Stimulated activated CD4-positive, alpha-beta T cell treated with anti-CD3 and anti-CD28 coated beads, Interleukin-12 subunit alpha, Interleukin-12 subunit beta, amount 100 ng/mL, for 4 hours (primary cell): Measurements from ENCODE around the gene FOXP1.
"Not testable (repeated sequence)": the region's sequence is repeated elsewhere in the genome, so short reads cannot be mapped to it uniquely, and the experiment has no call there.

Source experiments
- DNase-seq: peaks from one replicate; pipeline ENCODE4 v3.0.0-alpha.2; 2020

The FOXP1 gene

DNA sequence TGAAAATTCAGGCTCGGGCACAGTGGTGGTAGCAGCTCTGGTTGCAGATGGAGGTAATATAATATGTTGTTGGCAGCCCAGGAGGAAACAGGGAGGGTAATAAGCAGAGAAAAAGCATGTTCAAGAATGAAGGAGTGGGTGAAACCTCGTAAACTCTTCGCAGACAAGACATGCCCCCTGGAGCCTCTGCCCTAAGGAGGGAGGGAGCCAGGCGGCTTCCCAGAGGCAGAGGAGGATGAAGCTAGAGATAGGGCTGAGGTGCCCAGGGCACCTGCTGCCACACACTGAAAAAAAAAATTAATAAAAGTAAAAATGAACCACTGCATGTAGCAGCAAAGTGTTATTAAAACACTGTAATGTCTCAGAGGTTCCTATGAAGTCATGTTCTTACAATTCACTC lies 137.3 kb downstream of the FOXP1 start:
- no peak for DNase-seq

DNA sequence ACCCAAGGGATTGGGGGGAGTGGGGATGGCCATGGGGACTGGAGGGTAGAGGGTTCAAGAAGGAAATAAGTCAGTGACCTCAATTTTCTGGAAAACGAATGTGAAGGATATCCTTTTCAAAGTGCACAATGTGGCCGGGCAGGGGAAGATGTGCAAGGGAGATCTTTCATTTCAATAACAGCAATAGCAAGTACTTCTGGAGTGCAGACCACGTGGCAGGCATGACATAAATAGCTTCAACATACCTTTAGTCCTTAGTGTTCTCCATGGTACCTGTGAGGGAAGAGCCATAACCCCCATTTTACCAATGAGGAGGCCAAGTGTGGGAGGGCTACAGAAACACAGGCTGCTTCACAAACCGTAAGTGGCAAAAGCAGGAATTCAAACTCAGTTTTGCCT lies 138.7 kb downstream of the FOXP1 start:
- no peak for DNase-seq

DNA sequence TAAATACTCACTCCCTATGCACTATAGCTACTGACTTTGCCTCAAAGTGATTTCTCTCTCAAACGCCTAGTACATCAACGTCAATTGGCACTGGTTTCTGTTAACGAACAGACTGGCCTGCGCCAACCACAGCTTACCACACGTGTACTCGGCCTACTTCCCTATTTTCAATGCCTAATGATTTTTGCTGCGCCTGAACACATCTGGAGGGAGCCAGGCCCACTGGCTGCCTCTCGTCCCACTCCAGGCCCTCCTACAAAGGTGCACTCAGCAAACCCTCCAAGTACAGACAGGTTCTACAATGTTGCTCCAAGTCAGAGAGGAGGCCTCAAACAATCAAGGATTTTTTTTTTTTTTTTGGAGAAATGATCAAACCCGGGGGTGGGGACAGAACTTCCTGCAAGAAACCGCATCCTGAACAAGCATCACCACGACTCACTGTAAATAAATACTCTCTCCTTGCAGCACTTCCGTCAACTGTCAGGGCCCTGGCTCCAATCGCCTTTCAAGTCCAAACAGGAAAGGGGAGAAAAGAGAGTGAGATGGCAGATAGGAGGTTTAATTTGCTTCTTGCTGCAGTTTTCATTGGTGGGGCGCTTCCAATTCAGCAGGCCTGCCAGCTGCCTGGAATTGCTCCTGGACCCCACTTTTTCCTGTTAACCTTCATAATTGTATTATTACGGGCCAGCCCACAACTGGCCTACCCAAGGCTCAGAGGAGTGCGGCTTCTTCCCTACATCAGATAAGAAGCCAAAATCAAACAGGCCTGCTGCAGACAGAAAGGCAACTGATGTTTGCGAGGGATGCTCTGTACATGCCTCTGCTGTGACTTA lies 139.3 kb downstream of the FOXP1 start:
- no peak for DNase-seq

DNA sequence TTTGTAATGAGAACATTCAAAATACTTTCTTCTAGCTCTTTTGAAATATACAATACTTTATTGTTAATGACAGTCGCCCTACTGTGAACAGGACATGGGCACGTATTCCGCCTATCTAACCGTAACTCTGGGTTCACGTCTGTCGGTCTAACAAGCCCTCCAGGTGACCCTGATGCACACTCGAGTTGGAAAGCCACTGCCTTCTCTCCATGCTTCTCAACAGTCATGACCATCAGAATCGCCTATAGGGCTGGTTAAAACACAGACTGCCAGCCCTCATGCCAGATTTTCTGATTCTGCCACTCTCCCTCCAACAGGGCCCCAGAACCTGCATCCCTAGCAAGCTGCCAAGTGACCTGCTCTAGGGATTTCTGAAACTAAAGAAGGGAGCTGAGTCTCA lies 140.2 kb downstream of the FOXP1 start:
- DNase-seq: no peak

DNA sequence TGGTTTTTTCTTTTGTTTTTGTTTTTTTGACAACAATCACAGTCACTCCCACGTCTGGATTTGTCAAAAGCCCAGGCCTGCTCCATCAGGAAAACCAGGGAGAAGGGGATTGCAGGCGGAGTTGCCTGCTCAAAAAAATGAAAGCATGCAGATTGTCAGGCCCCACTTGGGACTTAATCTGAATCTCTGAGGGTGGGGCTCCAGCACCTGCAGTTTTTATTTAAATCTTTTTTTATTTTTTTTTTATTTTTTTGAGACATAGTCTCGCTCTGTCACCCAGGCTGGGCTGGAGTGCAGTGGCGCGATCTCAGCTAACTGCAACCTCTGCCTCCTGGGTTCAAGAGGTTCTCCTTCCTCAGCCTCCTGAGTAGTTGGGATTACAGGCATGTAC lies 140.9 kb downstream of the FOXP1 start:
- DNase-seq: no peak

DNA sequence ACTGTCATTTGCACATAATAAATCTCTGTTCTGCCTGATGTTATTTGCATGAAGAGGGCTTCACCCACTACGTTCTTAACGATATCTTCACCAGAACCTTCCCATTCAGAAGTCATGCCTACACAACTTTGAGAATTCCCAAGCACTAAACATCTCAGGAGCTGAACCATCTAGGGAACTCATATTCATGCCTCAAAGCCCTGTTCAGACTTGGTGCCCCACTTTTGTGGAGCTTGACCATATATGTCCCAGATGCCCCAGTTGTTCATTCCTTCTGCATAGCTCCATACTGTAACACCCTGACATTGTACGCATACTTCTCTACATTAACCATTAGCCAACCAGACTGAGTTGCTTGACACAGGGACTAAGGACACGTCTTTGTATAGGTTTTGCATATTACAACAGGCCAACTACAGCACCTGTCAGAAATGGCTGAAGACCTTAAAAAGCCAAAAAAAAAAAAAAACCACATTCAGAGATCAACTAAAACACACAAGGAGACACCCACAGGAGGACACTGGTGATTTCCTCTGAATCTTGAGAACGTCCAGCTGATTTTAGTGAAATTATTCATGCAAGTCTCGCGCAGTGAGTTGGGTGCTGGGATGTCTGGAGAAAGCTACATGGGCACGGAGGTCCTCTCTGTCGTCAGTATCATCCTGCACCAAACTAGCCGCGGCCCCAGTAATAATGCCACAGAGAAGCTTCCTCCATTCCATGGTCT lies 141.4 kb downstream of the FOXP1 start:
- DNase-seq: no peak

DNA sequence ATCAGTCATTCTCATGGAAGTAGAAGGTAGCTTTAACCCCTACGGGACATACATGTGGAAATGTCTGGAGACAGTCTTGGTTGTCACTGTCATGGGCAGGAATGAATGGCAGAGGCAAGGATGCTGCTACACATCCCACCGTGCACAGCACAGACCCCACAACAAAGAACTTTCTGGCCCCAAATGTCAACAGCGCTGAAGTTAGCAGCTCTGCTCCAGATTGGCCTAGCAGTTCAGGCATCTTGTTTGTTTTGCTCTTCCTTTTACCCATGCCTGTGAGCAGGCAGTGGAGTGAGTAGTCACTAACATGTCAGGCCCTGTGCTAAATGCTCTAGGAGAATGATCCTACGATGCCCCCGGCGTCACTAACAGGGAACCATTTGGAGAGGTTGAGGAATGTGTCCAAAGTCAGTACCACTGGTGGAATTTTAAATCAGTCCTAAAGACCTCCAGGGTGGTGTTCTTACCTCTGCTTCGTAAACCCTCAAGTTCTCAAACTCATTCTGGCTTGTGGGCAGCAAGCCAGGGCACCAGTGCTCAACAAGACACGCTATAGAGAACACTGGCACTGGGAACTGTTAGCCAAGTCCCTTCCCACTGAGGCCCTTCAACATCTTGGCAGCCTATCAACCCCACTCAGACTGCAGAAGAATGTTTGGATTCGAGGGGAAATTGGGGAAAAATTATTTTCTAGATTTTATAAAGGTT lies 142.2 kb downstream of the FOXP1 start:
- DNase-seq: no peak

DNA sequence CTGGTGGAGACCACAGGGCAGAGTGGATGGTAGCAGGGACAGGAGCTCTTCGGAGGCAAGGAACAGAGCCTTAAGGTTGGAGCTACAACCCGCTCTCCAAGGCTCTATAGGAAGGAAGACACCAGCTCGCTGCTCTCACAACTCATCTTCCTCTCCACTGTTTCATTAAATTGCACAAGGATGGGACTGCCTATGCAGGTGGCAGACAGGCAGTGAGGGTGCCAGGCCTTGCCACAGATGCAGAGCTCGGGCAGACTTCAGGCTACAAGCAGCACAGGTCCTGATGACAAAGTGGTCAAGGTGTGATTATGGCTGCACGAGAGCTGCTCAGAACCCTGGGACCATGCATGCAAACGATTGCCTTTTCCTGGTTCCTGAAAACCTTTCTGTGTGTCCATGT lies 144.6 kb downstream of the FOXP1 start:
- no peak for DNase-seq

DNA sequence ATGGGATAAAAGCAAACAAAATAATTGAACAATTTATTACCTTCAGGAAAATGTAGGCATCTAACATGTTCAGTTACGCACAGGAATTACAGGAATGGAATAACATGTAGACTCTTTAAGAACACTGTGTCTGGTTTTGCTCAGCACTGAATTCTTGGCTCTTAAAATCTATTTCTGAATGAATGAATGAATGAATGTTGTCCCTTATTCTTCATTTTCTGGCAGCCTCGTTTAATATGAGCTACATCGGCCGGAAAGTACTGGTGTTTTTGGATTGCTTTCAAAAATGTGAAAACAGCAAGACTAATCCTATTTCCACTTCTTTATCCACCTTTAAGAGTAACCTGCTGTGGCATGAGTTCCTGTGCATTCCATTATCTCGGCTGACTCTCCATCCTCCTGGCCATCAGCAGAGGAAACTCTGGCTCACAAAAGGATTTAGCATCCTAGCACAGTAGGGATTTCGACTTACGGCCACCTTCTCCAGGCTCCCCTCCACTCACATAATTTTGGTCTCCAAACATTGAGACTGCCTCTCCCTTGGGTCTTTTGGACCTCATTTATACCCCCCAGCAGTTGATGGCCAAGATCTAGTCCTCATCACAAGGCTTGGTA lies 145.3 kb downstream of the FOXP1 start:
- DNase-seq: no peak

DNA sequence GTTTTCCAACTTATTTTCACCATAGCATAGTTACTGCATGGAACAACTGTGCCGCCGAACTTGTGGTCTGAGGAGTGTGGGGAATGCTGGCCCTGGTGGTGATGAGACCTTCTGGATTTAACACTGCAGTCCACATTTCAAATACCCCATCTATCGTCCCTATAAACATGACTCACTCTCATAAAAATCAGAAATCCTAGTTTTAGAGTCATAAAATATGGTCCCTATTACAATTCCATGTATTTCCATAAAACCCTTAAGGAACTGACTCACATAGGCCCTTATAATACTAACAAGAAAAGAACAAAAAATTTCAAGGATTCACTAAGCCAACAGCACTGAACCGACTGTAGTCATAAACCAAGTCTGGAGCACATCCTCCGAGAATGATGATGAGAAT lies 147.2 kb downstream of the FOXP1 start:
- DNase-seq: no peak

DNA sequence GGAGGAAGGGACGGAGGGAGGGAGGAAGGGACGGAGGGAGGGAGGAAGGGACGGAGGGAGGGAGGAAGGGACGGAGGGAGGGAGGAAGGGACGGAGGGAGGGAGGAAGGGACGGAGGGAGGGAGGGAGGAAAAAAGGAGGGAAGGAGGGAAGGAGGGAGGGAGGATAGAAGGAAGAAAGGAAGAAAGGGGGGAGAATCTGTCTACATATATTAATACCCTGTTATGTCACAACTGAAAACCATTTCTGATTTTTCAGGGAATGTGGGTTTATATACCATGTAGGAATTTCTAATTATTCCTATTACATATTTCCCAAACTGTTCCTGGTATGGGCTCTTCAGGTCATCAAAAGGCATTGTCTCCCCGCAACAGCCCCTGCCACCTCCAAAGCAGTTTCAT lies 147.7 kb downstream of the FOXP1 start:
- not testable (repeated sequence) for DNase-seq

DNA sequence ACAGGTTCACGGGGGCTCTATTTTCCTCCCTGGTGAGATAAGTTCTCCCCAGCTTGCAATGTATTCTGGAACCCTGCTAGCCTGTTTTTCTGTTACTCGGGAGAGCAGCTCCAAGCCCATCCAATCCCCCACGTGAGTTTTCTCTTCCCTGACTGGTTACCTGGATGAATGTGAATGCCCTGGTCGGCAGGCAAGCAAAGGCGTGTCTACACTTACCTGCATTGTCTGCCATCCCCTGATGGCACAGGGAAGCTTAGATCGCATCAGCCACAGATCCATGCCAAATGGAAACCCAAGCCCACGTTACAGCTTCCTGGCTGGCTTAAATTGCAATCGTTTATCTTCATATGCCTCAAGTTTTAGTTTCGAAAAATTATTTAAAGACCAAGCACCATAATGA lies 149.9 kb downstream of the FOXP1 start:
- DNase-seq: no peak

DNA sequence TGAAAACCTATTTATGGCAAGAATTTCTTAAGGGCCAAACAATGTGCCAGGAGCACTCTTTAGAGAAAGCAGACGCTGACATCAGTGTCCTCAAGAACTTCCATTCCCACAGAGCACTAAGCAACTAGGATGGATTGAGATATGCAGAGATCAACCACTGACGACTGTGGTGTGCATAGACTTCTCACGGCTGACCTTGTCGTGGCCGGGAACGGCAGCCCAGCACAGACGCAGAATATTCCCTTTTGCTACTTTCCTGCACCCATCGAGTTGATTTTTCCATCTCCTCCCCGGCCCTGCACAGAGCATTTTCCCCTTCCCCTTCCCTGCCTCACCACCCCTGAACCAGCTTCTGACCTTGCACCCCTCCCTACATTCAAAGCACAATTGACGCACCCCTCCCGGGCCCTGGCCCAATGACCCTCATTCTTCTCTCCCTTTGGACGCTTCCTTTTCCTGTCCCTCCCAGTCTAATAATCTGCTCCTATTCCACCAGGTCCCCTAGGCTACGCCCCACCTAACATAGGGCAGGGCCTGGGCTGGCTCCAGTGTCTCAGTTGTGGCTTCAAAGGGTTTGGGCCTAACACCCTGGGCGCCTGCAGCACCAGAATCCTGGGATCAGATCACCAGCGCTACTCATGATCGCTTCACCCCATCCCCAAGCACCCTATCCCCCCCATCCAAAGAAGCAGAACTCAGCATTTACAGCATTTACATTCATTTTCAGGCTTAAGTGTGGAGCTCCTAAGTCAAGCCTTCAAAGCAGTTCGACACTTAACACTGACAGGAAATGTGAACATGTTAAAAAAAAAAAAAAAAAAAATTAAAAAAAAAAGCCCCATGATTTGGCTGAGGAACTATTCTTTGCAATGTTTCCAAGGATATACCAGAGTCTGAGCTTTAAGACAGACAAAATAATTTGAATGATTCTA lies 151.2 kb downstream of the FOXP1 start:
- DNase-seq: no peak

DNA sequence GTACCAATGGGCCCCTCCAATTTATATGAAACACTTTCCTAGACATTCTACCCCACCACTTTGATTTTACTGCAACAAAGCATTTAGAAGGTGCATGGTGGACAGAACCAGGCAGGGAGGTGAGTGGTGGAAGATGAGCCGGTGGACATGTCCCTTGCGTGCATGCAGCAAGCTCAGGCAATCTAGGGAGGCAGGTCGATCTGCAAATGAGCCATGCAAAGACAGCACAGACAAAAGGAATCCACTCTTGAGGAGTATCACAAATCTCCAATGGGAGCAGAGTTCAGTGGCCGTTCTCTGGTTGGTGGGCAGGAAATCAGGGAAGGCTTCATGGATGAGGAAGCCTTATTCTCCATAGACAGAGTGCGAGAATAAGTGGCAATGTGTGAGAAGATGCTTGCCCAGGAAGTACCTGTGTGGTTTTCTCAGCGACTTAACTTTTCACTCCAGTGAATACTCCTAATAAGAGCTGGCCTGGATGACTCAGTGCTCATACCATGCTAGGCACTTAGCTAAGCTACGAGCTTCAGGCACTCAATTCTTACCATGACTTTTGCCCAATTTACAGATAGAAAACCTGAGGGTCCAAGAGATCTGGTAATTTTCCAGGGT lies 152.5 kb downstream of the FOXP1 start:
- DNase-seq: no peak

DNA sequence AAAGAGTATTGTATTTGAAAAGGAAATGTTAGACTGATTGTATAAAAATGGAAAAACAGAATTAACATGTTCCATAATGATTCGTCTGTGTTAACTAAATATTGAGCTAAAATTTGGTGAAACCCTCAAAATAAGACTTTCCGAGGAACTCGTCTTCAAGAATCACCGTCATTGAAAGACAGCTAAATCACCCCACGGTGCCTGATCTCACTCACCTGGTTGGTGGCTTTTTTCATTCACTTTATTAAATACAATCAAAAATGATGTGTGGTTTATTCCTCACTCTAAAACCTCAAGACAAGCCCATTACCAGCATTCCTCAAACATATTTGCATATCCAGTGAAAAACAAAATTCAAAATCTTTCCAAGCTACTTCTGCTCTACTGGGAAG lies 153.9 kb downstream of the FOXP1 start:
- no peak for DNase-seq

DNA sequence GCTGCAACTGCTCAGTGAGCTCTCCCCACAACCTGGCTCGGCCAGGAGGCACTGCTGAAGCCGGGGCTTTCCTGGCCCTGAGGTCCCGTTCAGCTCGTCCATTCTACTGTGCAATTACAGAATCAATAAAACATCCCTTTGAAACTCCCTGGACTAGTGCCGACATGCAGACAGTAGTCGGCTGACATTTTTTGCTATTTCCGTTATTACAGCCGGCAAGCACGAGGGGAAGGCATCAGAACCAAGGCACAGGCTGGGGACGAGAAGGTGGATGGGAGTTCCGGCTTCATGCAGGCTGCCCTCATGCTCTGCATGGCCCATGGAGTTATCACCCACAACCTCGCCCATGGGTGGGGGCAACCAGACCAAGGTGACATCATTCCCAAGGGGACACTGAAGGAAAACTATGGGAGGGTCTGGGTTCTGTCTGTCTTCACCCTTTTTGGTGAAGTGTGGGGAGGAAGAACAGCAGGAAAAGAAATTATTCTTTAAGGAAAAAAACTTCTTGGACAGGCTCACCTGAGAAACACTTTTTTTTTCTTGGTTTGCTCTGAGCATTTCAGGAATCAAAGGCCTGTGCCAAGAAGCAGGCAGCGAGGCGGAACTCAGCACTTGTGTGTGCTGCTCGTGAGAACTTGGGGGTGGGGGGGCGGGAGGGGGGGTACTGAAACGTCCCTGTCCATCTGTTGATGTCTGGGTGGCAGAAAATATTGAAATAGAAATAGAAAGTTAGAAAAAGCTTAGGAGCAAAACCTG lies 154.5 kb downstream of the FOXP1 start:
- no peak for DNase-seq

DNA sequence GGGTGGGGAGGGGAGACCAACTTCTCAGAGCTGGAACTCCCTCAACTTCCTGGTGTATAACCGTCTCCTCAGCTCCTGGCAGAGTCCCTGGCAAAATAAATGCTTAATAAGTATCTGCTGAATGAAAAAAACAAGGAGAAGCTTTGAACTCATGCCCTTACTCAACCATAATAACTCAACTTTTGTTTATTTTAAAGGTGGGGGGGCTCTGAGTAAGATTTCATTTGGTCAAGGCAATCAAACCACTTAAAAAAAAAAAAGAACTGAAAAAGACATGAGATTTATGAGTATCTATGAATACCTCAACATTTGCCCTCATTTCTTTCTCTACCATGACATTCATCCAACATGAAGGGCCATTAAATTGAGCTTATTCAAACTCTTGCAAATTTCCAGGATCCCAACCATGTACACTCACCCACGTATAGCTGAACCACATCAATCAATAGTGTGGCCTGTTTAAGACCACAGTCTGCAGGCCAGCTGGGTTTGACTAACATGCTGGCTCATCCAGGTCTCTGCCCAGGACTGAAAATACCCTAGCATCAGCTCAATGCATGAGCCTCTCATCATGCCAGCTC lies 157.9 kb downstream of the FOXP1 start:
- DNase-seq: no peak

DNA sequence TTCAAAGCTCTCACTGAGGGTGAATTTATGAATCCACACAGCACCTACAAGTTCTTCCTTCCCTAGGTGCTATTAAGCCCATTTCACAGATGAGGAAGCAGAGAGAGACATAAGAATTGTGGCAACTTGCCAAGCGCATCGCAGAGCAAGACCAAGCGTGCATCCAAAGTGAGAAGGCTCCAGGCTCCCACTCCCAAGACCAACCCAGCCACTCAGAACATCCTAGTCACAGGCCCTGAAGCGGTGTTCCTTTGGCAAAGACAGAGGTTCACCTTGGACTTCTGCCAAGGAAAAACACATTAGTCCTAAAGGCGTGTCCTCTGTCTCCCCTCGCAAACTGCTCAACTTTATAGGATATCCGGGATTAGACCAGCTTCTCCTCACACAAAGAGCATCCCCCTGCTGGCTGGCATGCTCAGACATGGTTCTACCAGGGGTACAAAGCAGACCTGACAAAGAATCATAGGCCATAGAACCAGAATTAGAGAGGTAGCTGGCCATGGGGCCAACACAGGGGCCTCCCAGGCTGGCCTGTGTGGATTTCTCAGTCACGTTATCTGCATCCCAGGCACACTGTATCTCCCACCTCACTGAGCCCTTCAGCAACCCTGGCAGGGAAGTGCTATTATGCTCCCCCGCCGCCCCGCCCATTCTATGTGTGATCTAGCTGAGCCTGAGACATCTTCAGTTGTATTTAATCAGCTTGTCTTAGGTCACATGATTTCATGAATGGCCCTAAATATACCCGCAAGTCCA lies 160.2 kb downstream of the FOXP1 start:
- DNase-seq: no peak

DNA sequence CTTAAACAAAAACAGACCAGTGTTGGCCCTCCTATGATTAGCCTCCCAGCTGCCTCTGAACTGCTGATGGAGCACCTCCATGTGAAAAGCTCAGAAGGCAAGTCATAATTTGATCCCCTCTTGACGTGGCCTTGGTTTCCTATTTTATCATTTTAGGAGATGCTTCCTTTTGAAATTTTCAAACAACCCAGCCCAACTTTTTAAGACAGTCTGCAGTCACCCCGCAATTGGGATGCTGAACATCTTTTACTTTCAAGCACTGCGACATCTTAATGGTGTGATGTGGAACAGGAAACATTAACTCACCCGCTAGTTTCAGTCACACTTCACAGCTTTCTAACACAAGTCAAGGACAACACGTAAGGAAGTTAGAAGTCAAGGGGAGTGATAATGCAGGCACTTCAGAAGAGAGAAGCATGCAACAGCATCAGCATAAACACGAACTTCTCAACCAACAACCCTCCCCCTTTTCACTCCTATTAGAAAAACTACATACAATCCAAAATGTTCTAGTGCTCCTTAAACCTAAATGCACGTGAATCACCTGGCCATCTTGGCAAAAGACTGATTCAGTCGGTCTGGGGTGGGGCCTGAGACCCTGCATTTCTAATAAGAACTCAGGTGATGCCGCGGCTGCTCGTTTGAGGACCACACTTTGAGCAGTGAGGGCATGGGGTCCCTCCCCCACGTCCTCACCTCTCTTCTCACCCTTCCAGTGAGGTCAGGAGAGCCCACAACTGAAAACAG lies 161.5 kb downstream of the FOXP1 start:
- DNase-seq: no peak
